Left renal cortex interstitium (tissue), 4 donors: ENCODE results near the gene MUS81. TPM values are rescaled to one million over a fixed set of nuclear protein-coding genes. Genes with fewer than 3 reads are reported as not detected.

ENCODE experiments used
- DNase-seq, 4 donors: peaks; one replicate each; pipeline ENCODE4 v3.0.0-alpha.2; 2013; ENCODE audit warnings: low read depth in 4 of 4, low spot score in 2 of 4, missing footprints in 1 of 4
- polyA plus RNA-seq, 4 donors: library from polyadenylated mRNA; unstranded; fragments of 120-200 nt; gene quantifications; one replicate each; pipeline ENCODE4 v1.2.1, GENCODE V29; 2013; ENCODE audit not compliant: insufficient read length in 4 of 4

Gene MUS81
- polyA plus RNA-seq, 4 donors, result 41.7 to 67.3 (median 55.7) TPM

DNA sequence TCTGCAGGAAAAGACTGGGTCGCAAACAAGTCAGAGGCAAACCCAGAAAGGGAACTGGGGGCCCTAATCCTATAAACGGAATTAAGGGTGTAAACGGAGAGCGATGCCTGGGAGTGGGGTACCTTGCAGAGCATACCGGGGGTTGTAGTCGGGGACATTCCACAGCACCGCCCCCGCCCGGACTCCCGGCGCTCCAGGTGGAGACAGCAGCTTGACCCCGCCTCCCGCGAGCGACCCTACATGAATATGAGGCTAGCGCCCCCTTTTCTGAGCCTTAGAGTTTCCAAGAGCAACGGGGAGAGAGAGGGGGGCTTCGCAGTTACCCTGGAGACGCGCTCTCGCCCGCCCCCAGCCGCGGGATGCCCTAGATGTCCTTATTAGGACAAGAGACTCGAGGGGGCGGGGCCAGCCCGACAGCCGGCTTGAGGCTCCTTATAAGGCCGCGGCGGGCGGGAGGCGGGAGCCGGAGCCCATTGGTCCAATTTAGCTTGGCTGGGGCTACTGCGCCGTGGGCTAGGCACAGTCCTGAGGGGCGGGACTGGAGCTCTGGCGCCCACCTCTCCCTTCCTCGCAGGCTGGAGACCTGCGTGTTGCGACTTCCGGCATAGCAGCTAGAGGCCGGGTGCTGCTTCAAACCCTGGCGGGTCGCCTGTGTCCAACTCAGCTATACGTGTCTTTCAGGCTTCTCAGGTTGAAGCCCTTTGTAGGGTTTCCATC lies 980 bp upstream of the MUS81 start:
- peak; percentile 84 to 96 (median 93) for DNase-seq

GRCh38 chr11:65859812-65860277 lies 388 bp upstream of the MUS81 start:
- no peak for DNase-seq

GRCh38 chr11:65861165-65861505 lies 902 bp downstream of the MUS81 start:
- DNase-seq, result no peak

- DNase-seq, result no peak
Measured at GRCh38 chr11:65861533-65862183, 1.4 kb downstream of the MUS81 start.

DNA sequence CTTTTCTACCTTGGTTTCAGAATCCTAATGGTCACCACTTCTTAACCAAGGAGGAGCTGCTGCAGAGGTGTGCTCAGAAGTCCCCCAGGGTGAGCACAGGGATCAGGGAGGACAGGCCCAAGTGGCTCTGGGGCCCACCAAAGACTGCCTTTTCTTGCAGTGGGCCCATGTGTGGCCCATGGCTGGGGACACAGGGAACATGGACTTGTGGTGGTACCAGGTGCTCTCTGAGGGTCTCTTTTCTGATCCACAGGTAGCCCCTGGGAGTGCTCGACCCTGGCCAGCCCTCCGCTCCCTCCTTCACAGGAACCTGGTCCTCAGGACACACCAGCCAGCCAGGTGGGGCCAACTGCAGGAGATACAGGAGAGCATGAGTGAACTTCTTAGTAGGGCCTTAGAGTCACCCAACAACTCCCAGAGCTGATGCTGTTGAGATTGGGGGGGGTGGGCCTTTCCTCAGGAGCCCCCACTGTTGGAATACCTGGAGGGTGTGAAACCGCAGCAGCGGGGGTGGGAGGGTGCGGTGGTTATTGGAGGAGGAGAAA lies 2.0 kb downstream of the MUS81 start:
- no peak for DNase-seq

DNA sequence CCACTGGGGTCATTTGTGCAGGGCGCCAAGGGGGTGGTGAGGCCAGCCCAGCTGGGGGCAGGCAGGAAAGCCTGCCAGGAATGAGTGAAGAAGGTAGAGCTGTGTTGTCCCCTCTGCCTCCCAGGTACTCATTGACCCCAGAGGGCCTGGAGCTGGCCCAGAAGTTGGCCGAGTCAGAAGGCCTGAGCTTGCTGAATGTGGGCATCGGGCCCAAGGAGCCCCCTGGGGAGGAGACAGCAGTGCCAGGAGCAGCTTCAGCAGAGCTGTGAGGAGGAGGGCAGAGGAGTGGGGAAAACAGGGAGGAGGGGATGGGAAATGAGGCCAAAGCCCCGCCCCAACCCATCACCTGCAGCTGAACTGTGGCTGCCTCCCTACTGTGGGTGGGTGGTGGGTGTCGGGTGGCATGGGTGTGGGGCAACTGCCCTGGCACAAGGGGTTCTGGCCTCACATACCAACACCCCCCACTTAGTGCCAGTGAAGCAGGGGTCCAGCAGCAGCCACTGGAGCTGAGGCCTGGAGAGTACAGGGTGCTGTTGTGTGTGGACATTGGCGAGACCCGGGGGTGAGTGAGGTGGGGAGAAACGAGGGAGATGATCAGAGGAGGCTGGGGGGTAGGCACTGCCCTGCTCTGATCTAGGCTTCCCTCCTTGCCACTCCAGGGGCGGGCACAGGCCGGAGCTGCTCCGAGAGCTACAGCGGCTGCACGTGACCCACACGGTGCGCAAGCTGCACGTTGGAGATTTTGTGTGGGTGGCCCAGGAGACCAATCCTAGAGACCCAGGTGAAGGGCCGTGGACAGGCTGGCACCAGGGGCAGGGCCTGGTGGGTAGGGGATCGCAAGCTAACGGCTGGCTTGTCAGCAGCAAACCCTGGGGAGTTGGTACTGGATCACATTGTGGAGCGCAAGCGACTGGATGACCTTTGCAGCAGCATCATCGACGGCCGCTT lies 3.0 kb downstream of the MUS81 start:
- no peak for DNase-seq

DNA sequence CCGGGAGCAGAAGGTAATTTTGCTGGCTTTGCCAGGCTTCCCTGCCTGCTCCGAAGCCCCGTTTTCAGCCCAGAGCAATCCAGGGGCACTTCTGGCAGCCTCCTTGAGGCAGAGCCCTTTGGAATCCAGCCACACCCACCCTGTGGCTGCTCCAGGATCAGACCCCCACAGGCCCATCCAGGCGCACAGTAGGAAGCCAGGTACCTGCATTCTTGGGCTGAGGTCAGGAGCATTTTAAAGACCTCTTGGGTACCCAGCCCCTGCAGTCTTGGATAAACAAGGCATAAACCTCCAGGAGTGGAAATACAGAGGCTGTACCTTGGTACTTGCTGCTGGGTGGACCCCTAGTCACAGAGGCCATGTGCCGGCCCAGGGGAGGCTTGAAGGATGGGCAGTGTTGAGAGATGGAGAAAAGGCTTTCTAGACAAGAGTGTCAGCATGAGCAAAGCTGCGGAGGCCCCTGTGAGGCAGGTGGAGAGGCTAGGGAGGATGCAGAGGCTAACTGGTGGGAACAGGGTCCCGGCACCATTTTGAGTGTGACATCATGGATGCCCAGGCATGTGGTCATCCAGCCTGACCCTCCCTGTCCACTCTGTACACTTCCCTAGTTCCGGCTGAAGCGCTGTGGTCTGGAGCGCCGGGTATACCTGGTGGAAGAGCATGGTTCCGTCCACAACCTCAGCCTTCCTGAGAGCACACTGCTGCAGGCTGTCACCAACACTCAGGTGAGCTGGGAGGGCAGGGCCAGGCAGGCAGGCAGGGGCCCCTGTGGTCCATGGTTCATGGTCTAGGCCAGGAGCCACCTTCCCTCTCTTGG lies 3.9 kb downstream of the MUS81 start:
- no peak for DNase-seq

GRCh38 chr11:65864706-65865471 lies 4.7 kb downstream of the MUS81 start:
- DNase-seq, result no peak

DNA sequence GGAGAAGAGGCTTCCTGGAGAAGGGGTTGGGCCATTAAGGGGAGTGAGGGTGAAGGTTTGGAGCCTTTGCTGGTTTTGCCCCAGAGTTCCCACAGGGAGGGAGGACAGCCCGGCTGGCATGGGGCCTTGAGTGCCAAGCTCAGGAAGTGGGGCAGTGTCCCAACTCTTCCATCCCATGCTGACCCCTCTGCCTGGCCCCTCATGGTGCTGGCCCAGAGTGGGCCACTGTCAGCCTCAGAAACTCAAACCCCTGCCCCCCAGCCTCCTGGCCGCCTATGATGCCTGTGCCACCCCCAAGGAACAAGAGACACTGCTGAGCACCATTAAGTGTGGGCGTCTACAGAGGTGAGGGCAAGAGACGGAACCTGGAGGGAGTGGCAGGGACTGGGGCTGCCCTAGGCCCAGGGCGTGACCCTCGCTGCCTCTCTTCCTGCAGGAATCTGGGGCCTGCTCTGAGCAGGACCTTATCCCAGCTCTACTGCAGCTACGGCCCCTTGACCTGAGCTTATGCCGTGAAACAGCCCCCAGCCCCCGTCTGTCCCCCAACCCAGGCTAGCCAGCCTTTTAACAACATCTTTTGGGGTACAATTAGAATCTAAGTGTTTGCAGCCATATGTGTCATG lies 5.4 kb downstream of the MUS81 start:
- no peak for DNase-seq

DNA sequence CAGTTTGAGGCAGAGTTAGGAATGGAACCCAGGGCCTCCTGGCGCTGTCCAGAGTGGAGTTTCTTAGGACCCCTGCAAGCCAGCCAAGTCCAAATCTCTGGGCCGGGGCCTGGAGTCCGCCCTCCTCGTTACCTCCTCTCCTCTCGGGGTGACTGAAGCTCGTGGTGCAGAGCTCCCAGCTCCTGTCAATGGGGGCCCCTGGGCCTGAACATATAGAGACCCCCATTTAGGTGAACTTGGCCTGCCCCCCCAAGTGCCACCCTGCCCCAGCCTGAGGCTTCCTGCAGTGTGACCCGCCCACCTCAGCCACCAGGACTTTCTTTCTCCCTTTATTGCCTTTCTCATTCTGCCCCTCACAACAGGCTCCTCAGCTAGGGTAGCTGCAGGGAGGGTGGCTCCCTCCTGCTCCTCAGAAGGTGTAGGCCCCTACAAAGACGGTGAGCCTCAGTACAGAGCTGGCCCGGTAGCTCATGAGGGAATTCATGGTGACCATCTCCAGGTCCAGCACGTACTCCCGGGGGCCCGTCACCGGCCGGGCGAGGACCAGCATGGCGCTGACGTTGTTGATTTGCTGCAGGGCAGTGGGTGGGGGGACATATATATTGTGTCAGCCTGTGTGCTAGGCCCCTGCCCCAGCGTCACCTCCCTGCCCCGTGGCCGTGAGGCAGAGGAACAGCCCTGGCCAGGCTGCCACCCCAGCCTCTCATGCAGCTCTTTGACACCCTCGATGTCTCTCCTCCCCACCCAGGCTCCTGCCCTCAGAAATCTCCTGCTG lies 6.5 kb downstream of the MUS81 start:
- no peak for DNase-seq

DNA sequence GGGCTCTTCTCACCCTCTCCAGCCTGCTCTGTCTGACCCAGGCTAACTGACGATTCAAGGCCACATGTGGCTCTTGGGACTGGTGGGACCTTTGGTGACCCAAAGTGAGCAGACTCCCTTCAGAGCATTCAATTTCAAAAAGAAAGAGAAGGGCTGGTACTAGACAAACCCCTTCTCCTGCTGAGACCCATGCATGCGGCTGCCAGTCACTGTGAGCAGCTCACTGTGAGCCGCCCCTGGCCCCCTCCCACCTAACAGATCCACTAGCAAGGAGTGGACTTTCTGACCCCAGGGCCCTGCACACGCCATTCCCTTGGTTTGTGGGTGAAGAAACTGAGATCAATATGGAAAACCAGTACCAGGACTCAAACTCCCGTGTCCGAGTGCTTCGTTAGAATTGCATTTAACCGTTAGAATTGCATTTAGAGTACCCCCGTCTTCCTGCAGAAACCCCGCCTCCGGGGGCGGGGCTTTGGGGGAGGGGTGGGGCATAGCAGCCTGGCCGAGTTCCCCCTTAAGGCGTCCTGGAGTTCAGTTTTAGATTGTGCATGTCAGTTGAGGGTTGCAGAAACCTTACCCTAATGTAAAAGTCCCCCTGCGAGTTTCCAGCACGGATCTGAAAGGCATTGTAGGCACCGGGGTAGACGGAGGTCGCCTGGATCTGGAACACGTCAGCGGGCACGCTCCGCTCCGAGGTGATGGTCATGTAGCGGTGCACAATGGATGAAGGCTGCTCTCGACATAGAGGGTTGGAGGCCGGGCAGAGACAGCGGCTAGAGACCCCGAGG lies 7.2 kb downstream of the MUS81 start:
- DNase-seq, result no peak

DNA sequence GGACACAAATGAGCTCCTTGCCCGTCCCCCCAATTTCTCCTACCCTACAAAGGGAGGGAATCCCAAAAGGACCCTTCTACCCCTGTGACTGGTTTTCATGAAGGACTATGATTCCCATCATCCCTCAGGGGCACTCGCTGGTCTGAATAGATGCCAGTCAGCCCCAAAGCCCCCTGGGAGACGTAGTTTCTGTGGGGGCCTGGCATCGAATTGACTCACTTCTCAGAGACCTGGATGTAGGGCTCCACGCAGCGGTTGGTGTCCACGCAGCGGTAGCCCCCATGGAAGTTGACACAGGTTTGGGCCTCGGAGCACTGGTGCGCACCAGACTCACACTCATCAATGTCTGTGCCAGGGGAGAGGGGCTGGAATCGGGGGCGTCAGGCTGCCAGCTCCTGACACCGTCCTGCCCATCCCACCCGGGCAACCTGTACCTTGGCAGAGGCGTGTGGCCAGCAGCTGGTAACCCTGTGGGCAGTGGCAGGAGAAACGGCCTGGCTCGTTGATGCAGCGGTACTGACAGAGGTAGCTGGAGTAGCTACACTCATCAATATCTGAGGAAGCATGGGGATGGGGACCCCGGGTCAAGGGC lies 7.9 kb downstream of the MUS81 start:
- DNase-seq, result no peak

- DNase-seq, result no peak
Measured at GRCh38 chr11:65868907-65869306, 8.7 kb downstream of the MUS81 start.

DNA sequence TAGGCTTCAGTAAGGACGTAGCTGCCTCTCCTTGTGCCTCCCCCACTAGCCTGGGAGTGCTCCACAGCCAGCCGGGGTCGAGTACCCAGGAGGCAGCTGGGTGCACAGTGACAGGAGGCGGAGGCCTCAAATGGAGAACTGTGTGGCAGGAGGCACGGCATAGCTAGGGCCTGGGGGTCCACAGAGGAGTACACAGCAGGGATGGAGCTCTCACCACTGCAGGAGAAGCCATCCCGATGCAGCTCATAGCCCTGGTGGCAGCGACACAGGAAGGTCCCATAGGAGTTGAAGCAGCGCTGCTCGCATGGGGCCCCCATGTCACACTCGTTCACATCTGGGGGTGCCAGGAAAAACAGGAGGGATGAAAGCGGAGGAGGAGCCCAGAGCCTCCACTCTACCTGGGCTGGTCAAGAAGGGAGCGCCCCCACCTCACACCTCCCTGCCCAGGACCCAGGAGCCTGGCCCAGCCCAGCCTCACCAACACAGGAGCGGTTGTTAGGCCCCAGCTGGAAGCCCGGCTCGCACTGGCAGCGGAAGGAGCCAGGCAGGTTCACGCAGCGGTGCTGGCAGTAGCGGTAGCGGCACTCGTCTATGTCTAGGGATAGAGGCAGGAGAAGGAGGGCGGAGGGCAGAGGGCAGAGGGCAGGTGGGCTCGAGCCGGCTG lies 9.5 kb downstream of the MUS81 start:
- DNase-seq, result no peak

DNA sequence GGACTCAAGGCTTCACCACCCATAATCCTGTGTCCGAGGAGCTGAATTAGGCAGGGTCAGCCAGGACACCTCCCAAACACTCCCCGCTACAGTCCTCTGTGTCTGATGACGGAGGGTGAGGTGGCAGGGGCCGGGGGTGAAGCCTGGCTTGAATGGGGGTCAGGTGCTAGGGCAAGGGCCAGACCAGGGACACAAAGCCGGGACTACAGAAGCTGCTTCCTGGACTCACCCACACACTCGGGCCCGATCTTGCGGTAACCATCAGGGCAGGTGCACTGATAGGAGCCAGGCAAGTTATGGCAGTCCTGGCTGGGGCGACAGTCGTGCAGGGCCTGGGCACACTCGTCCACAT lies 10.1 kb downstream of the MUS81 start:
- no peak for DNase-seq
